ENCODE measurements around the gene METTL16. TPM values are rescaled to one million over a fixed set of nuclear protein-coding genes. Genes with fewer than 3 reads are reported as not detected.

Gene METTL16
- total RNA-seq, 1 experiment from 2014 or later = 18.3 TPM

- Histone ChIP-seq H3K27ac (ENCODE audit: low read length) (no peak overlapping the region), H3K9me2 (replicated peaks; ENCODE audit: insufficient read depth, low read length) (no peaks in the 10 kb centered on the region), H2AFZ (ENCODE audit: low read length) (no peak overlapping the region), H3K9me3 (ENCODE audit: low read length) (no peaks in the 10 kb centered on the region), H3K9ac (ENCODE audit: low read length) (peak overlapping the region; percentile 21; the same call in 1 of the 2 replicates), H3K36me3 (ENCODE audit: insufficient read depth, low read length) (0 out of 2 replicates have a peak, but pooled peaks cover 4% of the 10 kb centered on the region), H3K4me1 (ENCODE audit: low read length) (peaks cover 31% of the 10 kb centered on the region), H3K4me3 (ENCODE audit: low read length) (no peak overlapping the region), H3K4me2 (ENCODE audit: low read depth, low read length, poor library complexity, severe bottlenecking) (no peak overlapping the region), H4K20me1 (ENCODE audit: insufficient read depth, low read depth, low read length) (peaks cover under 1% of the 10 kb centered on the region; the same call in 1 of the 2 replicates), H3K27me3 (ENCODE audit: low read length) (no peaks in the 10 kb centered on the region), H3K79me2 (ENCODE audit: low read length) (peaks cover 33% of the 10 kb centered on the region)
- DNase-seq = no peak
Observed at GRCh38 chr17:2390199-2390836, 121.4 kb downstream of the METTL16 start.

- Histone ChIP-seq H3K27ac (ENCODE audit: low read length) (no peak overlapping the region), H3K36me3 (ENCODE audit: insufficient read depth, low read length) (0 out of 2 replicates have a peak, but pooled peaks cover 5% of the 10 kb centered on the region), H3K79me2 (ENCODE audit: low read length) (peaks cover 24% of the 10 kb centered on the region), H3K9me3 (ENCODE audit: low read length) (no peaks in the 10 kb centered on the region), H3K27me3 (ENCODE audit: low read length) (no peaks in the 10 kb centered on the region), H3K4me2 (ENCODE audit: low read depth, low read length, poor library complexity, severe bottlenecking) (no peak overlapping the region), H2AFZ (ENCODE audit: low read length) (no peak overlapping the region), H3K4me1 (ENCODE audit: low read length) (peaks cover 16% of the 10 kb centered on the region), H4K20me1 (ENCODE audit: insufficient read depth, low read depth, low read length) (no peaks in the 10 kb centered on the region), H3K9me2 (replicated peaks; ENCODE audit: insufficient read depth, low read length) (no peaks in the 10 kb centered on the region), H3K4me3 (ENCODE audit: low read length) (no peak overlapping the region), H3K9ac (ENCODE audit: low read length) (no peak overlapping the region)
- no peak for DNase-seq
Observed at GRCh38 chr17:2388683-2389055, 123.0 kb downstream of the METTL16 start.

- Histone ChIP-seq H3K27ac (ENCODE audit: low read length) (no peak overlapping the region), H2AFZ (ENCODE audit: low read length) (no peak overlapping the region), H3K4me1 (ENCODE audit: low read length) (peaks cover 12% of the 10 kb centered on the region), H3K4me2 (ENCODE audit: low read depth, low read length, poor library complexity, severe bottlenecking) (no peak overlapping the region), H3K9me3 (ENCODE audit: low read length) (no peaks in the 10 kb centered on the region), H4K20me1 (ENCODE audit: insufficient read depth, low read depth, low read length) (no peaks in the 10 kb centered on the region), H3K4me3 (ENCODE audit: low read length) (no peak overlapping the region), H3K79me2 (ENCODE audit: low read length) (peaks cover 24% of the 10 kb centered on the region), H3K9ac (ENCODE audit: low read length) (no peak overlapping the region), H3K9me2 (replicated peaks; ENCODE audit: insufficient read depth, low read length) (no peaks in the 10 kb centered on the region), H3K27me3 (ENCODE audit: low read length) (no peaks in the 10 kb centered on the region), H3K36me3 (ENCODE audit: insufficient read depth, low read length) (0 out of 2 replicates have a peak, but pooled peaks cover 8% of the 10 kb centered on the region)
- no peak for DNase-seq
Observed at GRCh38 chr17:2388020-2388682, 123.5 kb downstream of the METTL16 start.

- no peak overlapping the region for H3K27ac ChIP-seq (ENCODE audit: low read length)
- no peak overlapping the region for H3K4me3 ChIP-seq (ENCODE audit: low read length)
- peaks cover 24% of the 10 kb centered on the region for H3K79me2 ChIP-seq (ENCODE audit: low read length)
- peaks cover 16% of the 10 kb centered on the region for H3K4me1 ChIP-seq (ENCODE audit: low read length)
- DNase-seq = no peak
- no peaks in the 10 kb centered on the region for H4K20me1 ChIP-seq (ENCODE audit: insufficient read depth, low read depth, low read length)
- no peak overlapping the region for H3K4me2 ChIP-seq (ENCODE audit: low read depth, low read length, poor library complexity, severe bottlenecking)
- 0 out of 2 replicates have a peak, but pooled peaks cover 8% of the 10 kb centered on the region for H3K36me3 ChIP-seq (ENCODE audit: insufficient read depth, low read length)
- H3K9me3 ChIP-seq (ENCODE audit: low read length) = no peaks in the 10 kb centered on the region
- no peak overlapping the region for H2AFZ ChIP-seq (ENCODE audit: low read length)
- no peak overlapping the region for H3K9ac ChIP-seq (ENCODE audit: low read length)
- no peaks in the 10 kb centered on the region for H3K27me3 ChIP-seq (ENCODE audit: low read length)
- H3K9me2 ChIP-seq (replicated peaks; ENCODE audit: insufficient read depth, low read length) = no peaks in the 10 kb centered on the region
Observed at GRCh38 chr17:2387086-2388019, 124.3 kb downstream of the METTL16 start.

GRCh38 chr17:2386400-2387085, 125.1 kb downstream of the METTL16 start:
- Histone ChIP-seq H3K4me2 (ENCODE audit: low read depth, low read length, poor library complexity, severe bottlenecking) (no peak overlapping the region), H3K36me3 (ENCODE audit: insufficient read depth, low read length) (0 out of 2 replicates have a peak, but pooled peaks cover 12% of the 10 kb centered on the region), H4K20me1 (ENCODE audit: insufficient read depth, low read depth, low read length) (no peaks in the 10 kb centered on the region), H3K79me2 (ENCODE audit: low read length) (peaks cover 16% of the 10 kb centered on the region), H3K27ac (ENCODE audit: low read length) (no peak overlapping the region), H3K27me3 (ENCODE audit: low read length) (no peaks in the 10 kb centered on the region), H3K4me3 (ENCODE audit: low read length) (no peak overlapping the region), H3K4me1 (ENCODE audit: low read length) (peaks cover 8% of the 10 kb centered on the region), H3K9me2 (replicated peaks; ENCODE audit: insufficient read depth, low read length) (no peaks in the 10 kb centered on the region), H3K9ac (ENCODE audit: low read length) (no peak overlapping the region), H3K9me3 (ENCODE audit: low read length) (no peaks in the 10 kb centered on the region), H2AFZ (ENCODE audit: low read length) (no peak overlapping the region)
- no peak for DNase-seq

- Histone ChIP-seq H3K4me3 (ENCODE audit: low read length) (no peak overlapping the region), H3K9me3 (ENCODE audit: low read length) (no peaks in the 10 kb centered on the region), H3K4me1 (ENCODE audit: low read length) (peaks cover 4% of the 10 kb centered on the region; the same call in 1 of the 2 replicates), H3K9ac (ENCODE audit: low read length) (no peak overlapping the region), H3K27ac (ENCODE audit: low read length) (no peak overlapping the region), H3K27me3 (ENCODE audit: low read length) (no peaks in the 10 kb centered on the region), H3K36me3 (ENCODE audit: insufficient read depth, low read length) (0 out of 2 replicates have a peak, but pooled peaks cover 12% of the 10 kb centered on the region), H3K9me2 (replicated peaks; ENCODE audit: insufficient read depth, low read length) (no peaks in the 10 kb centered on the region), H2AFZ (ENCODE audit: low read length) (no peak overlapping the region), H4K20me1 (ENCODE audit: insufficient read depth, low read depth, low read length) (no peaks in the 10 kb centered on the region), H3K4me2 (ENCODE audit: low read depth, low read length, poor library complexity, severe bottlenecking) (no peak overlapping the region), H3K79me2 (ENCODE audit: low read length) (peaks cover 8% of the 10 kb centered on the region)
- DNase-seq = no peak
Observed at GRCh38 chr17:2385240-2386210, 126.2 kb downstream of the METTL16 start.

Data from Karpas-422 (cell line).